Suprapubic skin (tissue), 4 donors: ENCODE results near the gene TMEM98. TPM values are rescaled to one million over a fixed set of nuclear protein-coding genes. Genes with fewer than 3 reads are reported as not detected.
A peak's percentile ranks its signal among the peaks of the same experiment; 100 is the strongest.
"Not testable (repeated sequence)": the region's sequence is repeated elsewhere in the genome, so short reads cannot be mapped to it uniquely, and the experiment has no call there.

ENCODE experiments used
- DNase-seq, 2 donors: peaks; one replicate each; pipeline ENCODE4 v3.0.0-alpha.2; 2019; ENCODE audit warnings: low spot score in 2 of 2
- H3K27ac ChIP-seq: fragments of 200-600 bp; sonication (generic); one replicate; pipeline ENCODE4 v1.5.1; 2019
- H3K27me3 ChIP-seq: fragments of 200-600 bp; sonication (generic); one replicate; pipeline ENCODE4 v1.5.1; 2019
- H3K36me3 ChIP-seq: fragments of 200-600 bp; sonication (generic); one replicate; pipeline ENCODE4 v1.5.1; 2019
- H3K4me1 ChIP-seq: fragments of 200-600 bp; sonication (generic); one replicate; pipeline ENCODE4 v1.5.1; 2019
- H3K4me3 ChIP-seq: fragments of 200-600 bp; sonication (generic); one replicate; pipeline ENCODE4 v1.5.1; 2019; ENCODE audit warnings: mild to moderate bottlenecking
- H3K9me3 ChIP-seq: fragments of 200-600 bp; sonication (generic); one replicate; pipeline ENCODE4 v1.5.1; 2019
- CTCF ChIP-seq, 2 donors: fragments of 200-600 bp in 1 of 2; fragments of 450-650 bp in 1 of 2; sonication (generic) in 1 of 2; IDR thresholded peaks; one replicate each; pipeline ENCODE4 v1.5.1; 2016 to 2019; ENCODE audit warnings: antibody characterized with exemption in 2 of 2, mild to moderate bottlenecking in 1 of 2, moderate library complexity in 1 of 2
- EP300 ChIP-seq: sonication (generic); formaldehyde crosslinking; IDR thresholded peaks from one replicate; pipeline ENCODE4 v1.6.1; 2017; ENCODE audit warnings: antibody characterized with exemption
- POLR2A ChIP-seq, 2 donors: fragments of 450-650 bp; IDR thresholded peaks; one replicate each; pipeline ENCODE4 v1.6.1; 2017; ENCODE audit warnings: antibody characterized with exemption in 2 of 2, mild to moderate bottlenecking in 2 of 2, moderate library complexity in 2 of 2
- POLR2AphosphoS5 ChIP-seq, 3 donors: sonication (generic); formaldehyde crosslinking; IDR thresholded peaks; one replicate each; pipeline ENCODE4 v1.6.1; 2017; ENCODE audit warnings: antibody characterized with exemption in 3 of 3
- WGBS: methylation state at CpG from one replicate; pipeline ENCODE4 v1.1.5; 2018; 5-methylcytosine and 5-hydroxymethylcytosine counted together
- total RNA-seq, 4 donors: library from RNA; depleted of rRNA; stranded (reverse); fragments of >200 nt; gene quantifications; one replicate each; pipeline ENCODE4 v1.1.0, GENCODE V29; 2016

The TMEM98 gene
- total RNA-seq, 4 donors from 2014 or later = 17.7 to 31.3 (median 30.3) TPM

GRCh38 chr17:32926183-32926582 lies 1.8 kb upstream of the TMEM98 start:
- Histone ChIP-seq H3K4me3 (no peak overlapping the region), H3K4me1 (peaks cover 20% of the 10 kb centered on the region), H3K9me3 (no peaks in the 10 kb centered on the region), H3K27me3 (peaks cover 4% of the 10 kb centered on the region), H3K27ac (no peak overlapping the region), H3K36me3 (no peaks in the 10 kb centered on the region)
- no peak for TF ChIP-seq POLR2AphosphoS5 (IDR thresholded peaks at IDR 0.05)
- 94% methylated on average over 5 of the region's 5 CpGs for WGBS
- no peak for DNase-seq

- H3K36me3 ChIP-seq, H3K9me3 ChIP-seq, H3K27ac ChIP-seq, H3K27me3 ChIP-seq, DNase-seq, H3K4me3 ChIP-seq: not testable (repeated sequence)
- H3K4me1 ChIP-seq = peaks cover 20% of the 10 kb centered on the region
- WGBS = 94% methylated on average over 8 of the region's 8 CpGs
These were observed 1.2 kb upstream of the TMEM98 start for GRCh38 chr17:32926789-32927188.

GRCh38 chr17:32927201-32927723 lies 691 bp upstream of the TMEM98 start:
- no peak for DNase-seq

GRCh38 chr17:32928586-32929535 lies 908 bp downstream of the TMEM98 start:
- Histone ChIP-seq H3K27me3 (peaks cover 4% of the 10 kb centered on the region), H3K27ac (peak overlapping the region; percentile 75), H3K9me3 (no peaks in the 10 kb centered on the region), H3K36me3 (peaks cover 4% of the 10 kb centered on the region), H3K4me1 (peaks cover 20% of the 10 kb centered on the region), H3K4me3 (peak overlapping the region; percentile 64)
- 26% methylated on average over 19 of the region's 19 CpGs for WGBS
- TF ChIP-seq CTCF (IDR thresholded peaks at IDR 0.05) (no peak), POLR2A (IDR thresholded peaks at IDR 0.05) (no peak), EP300 (no peak), POLR2AphosphoS5 (IDR thresholded peaks at IDR 0.05) (no peak)
- no peak for DNase-seq

More at GRCh38 chr17:32927201-32927723, 691 bp upstream of the TMEM98 start:
- WGBS = 70% methylated on average over 7 of the region's 11 CpGs
- Histone ChIP-seq H3K36me3 (no peaks in the 10 kb centered on the region), H3K9me3 (no peaks in the 10 kb centered on the region), H3K27ac (peak overlapping the region; percentile 75), H3K4me1 (peaks cover 20% of the 10 kb centered on the region), H3K27me3 (peaks cover 4% of the 10 kb centered on the region), H3K4me3 (peak overlapping the region; percentile 64)
- TF ChIP-seq CTCF (IDR thresholded peaks at IDR 0.05) (no peak), POLR2A (IDR thresholded peaks at IDR 0.05) (no peak), EP300 (no peak), POLR2AphosphoS5 (IDR thresholded peaks at IDR 0.05) (no peak)

- H3K27ac ChIP-seq = no peak overlapping the region
- H3K27me3 ChIP-seq = peaks cover 4% of the 10 kb centered on the region
- no peaks in the 10 kb centered on the region for H3K9me3 ChIP-seq
- peaks cover 11% of the 10 kb centered on the region for H3K36me3 ChIP-seq
- H3K4me1 ChIP-seq = peaks cover 20% of the 10 kb centered on the region
- no peak for DNase-seq
- no peak for TF ChIP-seq POLR2AphosphoS5 (IDR thresholded peaks at IDR 0.05)
- TF ChIP-seq POLR2A (IDR thresholded peaks at IDR 0.05) = no peak
- no peak for TF ChIP-seq CTCF (IDR thresholded peaks at IDR 0.05)
- TF ChIP-seq EP300 = no peak
- 71% methylated on average over 2 of the region's 2 CpGs for WGBS
- H3K4me3 ChIP-seq = peak overlapping the region; percentile 64
These were observed 1.6 kb downstream of the TMEM98 start for GRCh38 chr17:32929588-32929987.

- DNase-seq = no peak
- peaks cover 4% of the 10 kb centered on the region for H3K27me3 ChIP-seq
- peaks cover 16% of the 10 kb centered on the region for H3K36me3 ChIP-seq
- WGBS = 91% methylated on average over 1 of the region's 1 CpG
- no peak overlapping the region for H3K4me3 ChIP-seq
- peaks cover 20% of the 10 kb centered on the region for H3K4me1 ChIP-seq
- H3K27ac ChIP-seq = no peak overlapping the region
- TF ChIP-seq CTCF (IDR thresholded peaks at IDR 0.05) (no peak), POLR2A (IDR thresholded peaks at IDR 0.05) (no peak), EP300 (no peak), POLR2AphosphoS5 (IDR thresholded peaks at IDR 0.05) (no peak)
- no peaks in the 10 kb centered on the region for H3K9me3 ChIP-seq
These were observed 2.6 kb downstream of the TMEM98 start for GRCh38 chr17:32930512-32930911.
